HG02840 (cell line): Measurements from ENCODE around the gene POC1A.
A peak's percentile ranks its signal among the peaks of the same experiment; 100 is the strongest.
"Not testable (repeated sequence)": the region's sequence is repeated elsewhere in the genome, so short reads cannot be mapped to it uniquely, and the experiment has no call there.

Source experiments
- ATAC-seq: cut with Tn5 transposase; IDR thresholded peaks from one replicate; pipeline ENCODE4 v1.9.1; 2021; ENCODE audit warnings: mild to moderate bottlenecking, moderate library complexity, moderate number of reproducible peaks; ENCODE audit not compliant: unreplicated experiment, low FRiP score

POC1A gene

DNA sequence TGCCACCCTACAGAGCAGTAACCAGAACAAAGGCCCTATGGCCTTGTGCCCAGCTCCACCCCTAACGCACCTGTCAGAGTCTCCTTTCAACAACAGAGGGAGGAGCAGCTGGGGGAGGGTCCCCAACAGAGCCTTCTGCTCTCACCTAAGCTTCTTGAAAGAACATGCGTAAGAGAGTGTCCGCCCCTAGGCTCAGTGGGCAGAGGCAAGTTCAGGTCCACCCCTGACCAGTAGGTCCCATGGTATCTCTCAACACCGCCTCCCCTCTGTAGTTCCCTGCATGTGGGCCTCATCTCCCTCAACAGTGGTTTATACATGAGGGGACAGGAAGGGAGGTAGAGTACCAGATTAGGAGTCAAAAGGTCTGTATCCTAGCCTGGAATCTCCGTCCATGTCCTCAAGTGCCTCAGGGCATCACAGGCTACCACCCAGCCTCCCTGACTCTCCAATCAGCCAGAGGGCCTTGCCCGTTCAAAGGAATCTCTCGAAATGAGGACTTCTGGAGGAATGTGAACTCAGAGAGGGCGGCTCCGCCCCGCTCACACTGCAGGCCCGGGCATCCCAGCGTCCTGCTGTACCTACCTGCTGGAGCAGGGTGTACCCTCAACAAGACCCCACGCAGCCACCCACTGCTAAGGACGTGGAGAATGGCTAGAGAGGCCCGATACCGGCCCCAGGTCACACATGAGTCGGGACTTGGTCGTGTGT, 680 bp downstream of the POC1A start:
- ATAC-seq = peak; percentile 17

DNA sequence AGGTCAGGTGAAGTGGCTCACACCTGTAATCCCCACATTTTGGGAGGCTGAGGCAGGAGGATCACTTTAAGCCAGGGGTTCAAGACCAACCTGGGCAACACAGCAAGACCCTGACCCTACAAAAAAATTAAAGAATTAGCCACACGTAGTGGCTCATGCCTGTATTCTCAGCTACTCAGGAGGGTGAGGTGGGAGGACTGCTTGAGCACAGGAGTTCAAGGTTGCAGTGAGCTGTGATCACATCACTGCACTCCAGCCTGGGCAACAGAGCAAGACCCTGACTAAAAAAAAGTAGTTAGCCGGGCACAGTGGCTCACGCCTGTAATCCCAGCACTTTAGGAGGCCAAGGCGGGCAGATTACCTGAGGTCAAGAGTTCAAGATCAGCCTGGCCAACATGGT, 2.2 kb downstream of the POC1A start:
- not testable (repeated sequence) for ATAC-seq

DNA sequence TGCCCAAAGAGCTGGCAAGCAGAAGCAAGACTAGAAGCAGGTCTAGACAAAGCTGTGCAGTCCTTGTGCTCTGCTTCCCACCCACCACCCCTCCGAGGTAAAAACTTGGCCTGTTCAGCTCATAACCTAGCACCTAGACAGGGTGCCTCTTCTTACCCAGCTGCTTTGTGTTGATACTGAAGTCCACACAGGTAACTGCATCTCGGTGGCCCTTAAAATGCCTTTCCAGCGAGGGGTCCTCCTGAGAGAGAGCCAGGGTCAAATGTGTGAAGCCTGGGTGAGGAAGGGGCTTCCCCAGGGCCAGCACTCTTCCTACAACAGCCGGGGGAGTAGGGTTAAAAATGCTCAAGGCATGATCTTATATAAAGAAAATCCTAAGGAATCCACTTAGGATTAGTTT, 3.4 kb downstream of the POC1A start:
- ATAC-seq = no peak

DNA sequence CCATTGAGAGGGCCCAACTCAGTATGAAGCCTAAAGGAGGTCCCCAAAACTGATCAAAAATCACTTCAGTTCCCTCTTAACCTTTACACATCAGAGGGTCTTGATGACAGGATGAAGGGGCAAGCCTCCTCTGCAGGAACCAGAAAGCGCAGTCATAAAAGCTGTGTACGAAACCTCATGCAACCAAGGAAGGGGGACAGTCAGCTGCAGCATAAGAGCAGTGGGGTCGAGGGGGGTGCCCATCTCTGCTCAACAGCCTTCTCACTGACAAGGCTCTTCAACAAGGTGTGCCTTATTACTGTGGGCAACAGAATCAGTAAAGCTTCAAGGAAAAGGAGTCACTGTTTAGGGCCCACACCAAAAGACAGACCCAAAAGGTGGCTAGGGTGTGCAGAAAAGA, 3.9 kb downstream of the POC1A start:
- no peak for ATAC-seq

DNA sequence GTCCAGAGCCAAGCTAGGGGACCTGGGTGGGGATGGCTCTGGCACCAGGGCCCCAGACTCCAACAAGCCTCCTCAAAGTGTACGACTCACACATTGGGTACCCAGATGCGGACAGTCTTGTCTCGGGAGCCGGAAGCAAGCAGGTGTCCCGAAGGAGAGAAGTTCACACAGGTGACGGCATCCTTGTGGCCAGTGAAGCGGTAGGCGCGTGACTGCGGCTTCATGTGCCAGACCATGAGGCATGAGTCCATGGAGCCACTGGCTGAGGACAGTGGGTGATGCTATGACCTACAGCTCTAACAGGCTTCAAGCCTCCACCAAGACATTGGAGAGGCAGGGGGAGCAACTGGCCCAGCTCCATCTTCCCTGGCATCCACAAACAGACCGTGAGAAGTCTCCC, 4.5 kb downstream of the POC1A start:
- ATAC-seq = no peak

DNA sequence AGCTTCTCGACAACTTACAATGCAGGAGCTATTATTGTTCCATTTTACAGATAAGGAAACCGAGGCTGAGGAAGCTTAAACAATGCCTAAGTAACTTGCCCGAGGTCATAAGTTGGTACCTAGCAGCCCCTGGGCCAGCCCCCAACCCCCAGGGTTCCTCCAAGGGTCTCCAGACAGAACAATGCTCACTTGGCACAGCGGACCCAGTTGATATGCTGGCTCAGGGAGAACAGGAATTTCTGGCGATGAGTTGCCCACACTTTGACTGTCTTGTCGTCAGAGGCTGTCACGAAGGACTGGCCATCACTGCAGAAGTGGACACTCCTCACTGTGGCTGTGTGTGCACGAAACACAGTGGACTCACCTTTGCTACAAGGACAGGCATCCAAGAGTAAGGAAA, 5.2 kb downstream of the POC1A start:
- no peak for ATAC-seq

DNA sequence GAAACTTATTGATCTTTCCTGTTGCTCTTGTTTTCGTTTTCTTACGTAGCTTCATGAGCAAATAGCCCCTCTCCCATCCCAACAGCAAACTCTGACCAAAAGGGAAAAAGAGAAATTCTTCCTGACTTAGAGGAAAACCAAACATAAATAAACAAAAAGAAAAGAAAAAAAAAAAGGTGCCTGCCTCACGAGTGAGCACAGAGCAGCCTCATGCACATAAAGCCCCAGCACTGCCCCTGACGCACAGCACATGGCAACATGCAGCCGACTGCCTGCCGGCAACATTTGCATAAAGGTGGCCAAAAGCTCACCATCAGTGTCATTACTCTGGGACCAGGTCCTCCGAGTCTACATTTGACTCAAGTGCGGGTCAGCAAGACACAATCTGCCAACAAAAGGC, 6.4 kb downstream of the POC1A start:
- no peak for ATAC-seq

DNA sequence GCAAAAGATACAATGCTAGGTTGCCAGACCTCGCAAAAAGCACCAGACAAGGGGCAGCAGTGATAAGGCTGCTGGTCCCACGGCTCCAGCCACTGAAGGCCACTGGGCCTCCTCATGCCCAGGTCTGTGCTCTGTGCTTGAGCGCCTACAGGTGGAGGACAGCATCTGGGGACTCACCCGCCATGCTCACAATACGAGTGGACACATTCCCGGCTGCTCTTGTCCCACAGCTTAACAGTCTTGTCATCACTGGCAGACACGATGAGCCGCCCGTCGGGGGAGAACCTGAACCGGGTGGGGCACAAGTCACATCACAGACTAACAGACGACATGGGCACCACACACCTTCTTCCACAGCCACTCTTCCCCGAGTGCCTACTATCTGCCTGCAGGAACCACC, 7.4 kb downstream of the POC1A start:
- ATAC-seq = no peak

DNA sequence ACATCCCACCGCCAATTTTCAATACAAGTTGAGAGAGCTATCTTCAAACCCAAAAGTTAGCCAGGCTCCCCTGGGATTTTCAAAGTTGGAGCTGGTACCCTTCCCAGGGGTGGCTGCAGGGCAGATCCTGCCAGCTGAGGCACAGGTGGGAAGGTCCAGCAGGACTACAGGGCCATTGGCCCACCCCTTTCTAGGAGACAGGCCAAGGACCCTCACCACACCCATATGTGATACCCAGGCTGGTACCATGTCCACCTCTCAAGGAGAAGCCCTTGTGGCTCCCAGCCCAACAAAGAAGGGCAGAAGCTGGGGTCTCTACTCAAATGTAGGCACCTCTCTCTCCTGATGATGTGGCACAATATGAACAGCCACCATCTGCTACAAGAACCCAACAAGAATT, 8.0 kb downstream of the POC1A start:
- no peak for ATAC-seq

DNA sequence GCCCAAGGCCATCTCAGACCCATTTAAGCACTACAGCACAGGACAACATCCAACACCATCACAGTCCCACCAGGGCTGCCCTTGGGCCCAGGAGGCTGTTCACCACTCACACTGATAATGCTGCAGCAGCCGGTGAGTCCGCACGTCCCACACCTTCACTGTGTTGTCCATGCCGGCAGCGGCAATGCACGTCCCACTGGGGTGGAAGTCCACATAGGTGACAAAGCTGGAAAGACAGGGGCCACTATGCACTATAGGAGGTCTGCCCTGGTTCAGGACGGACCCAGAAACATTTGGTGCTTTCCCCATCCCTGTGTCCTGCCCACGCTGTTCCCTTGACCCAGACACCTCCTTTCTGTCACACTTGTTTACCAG, 8.5 kb downstream of the POC1A start:
- ATAC-seq = no peak

DNA sequence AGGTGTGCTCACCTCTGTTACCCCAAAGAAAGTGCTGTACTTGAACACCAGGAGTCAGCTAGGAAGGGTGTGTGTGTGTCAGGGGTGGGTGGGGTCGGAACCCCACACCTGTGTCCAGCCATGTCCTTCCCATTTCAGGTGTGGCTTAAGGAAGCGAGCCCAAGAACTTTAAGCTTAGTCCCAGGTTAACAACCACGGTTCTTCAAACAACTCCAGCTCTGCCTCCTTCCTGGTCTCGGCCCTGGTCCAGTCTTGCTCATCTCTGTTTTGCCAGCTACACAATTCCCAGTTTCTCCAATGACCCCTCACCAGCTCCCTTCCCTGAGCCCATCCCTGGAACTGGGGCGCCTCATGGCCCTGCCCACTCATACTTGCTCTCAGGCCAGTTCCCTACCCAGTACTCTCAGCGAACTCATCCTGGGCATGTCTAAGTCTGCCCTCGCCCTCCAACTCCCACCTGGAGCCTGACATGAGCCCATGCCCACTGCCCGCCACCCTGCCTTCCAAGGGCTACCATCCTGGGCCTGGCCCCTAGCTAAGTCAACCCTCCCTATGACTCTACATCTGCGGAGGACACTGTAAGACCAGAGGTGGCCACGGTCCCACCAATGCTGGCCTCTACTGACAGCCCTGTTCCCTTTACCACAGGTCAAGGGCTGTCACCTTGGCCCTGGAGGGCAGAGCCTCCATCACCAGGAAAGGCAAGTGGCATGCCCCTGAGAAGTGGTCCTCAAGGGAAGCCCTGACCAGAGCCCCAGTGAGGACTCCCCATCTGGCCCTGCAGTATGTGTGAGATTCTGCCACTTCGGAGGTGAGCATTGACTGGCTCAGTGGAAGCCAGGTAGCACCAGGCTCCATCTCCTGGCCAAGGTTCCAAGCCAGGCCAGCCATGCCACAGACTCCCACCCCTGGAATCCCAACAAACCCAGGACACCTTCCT, 9.2 kb downstream of the POC1A start:
- ATAC-seq = no peak

DNA sequence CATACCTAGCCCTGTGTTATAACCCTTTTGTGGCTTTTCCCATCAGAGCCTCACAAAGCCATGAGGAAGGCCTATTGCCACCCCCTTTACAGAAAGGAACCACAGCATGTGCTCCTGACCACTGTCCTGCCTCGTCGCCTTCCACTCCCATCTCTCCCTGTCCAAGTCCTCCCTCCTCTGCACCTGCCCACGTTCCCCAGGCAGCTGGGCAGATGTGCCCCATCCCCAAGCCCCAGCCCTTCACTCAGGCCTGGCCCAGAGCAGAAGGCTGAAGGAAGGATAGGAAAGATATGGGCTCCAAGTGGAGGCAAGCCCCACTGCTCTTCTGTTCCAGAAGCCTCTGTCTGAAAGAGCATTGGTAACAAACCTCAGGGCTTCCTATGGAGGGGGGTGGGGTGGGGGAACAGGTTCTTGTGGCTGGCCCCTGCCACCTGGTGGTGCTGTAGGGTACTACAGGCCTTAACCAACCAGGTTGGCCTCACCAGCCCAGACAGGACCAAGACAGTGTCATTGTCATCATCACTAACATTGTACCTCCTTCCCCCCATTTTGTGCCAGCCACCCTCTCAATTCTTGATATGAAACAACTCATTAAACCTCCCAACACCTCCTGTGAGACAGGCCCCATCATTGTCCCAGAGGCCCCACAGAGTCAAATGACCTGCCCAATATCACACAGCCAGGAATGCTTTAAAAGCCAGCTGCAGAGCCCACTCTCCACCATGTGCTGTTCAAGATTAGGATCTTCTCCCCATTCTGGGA, 10.0 kb downstream of the POC1A start:
- ATAC-seq = no peak

DNA sequence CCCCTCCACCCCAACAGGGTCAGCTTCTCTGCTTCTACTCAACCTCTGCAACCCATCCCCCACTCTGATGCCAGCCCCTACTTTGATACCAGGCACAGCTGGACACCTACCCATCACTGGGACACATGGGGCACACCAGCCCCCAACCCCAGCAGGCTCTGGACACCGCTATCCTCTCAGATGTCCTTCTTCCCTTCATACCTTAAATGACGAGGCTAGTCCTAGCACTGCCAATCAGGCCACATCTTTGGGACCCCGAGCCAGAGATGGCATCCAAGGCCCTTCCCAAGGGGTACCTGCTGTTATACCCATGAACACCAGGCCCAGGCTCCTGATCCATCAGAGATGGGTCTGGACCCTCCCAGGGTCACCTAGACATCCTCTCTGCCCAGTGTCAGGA, 10.6 kb downstream of the POC1A start:
- ATAC-seq = no peak

DNA sequence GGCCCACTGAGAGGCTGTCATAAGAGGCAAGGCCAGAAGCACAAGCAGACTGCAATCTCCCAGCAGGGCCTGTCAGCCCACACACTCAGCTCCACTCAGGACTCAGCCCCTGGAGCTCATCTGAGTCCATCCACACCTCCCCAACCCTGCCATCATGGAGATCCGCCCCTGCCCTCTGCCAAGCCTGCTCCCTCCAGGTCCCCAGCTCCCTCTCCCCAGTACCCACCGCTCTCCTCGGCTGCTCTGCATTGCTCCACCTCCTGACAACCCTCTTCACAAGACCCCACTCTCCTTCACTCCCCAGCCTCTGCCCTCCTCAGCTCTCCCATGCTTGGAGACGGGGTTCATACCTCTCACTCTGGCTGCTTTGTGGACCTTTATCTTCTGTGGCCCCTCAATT, 11.1 kb downstream of the POC1A start:
- ATAC-seq = no peak

DNA sequence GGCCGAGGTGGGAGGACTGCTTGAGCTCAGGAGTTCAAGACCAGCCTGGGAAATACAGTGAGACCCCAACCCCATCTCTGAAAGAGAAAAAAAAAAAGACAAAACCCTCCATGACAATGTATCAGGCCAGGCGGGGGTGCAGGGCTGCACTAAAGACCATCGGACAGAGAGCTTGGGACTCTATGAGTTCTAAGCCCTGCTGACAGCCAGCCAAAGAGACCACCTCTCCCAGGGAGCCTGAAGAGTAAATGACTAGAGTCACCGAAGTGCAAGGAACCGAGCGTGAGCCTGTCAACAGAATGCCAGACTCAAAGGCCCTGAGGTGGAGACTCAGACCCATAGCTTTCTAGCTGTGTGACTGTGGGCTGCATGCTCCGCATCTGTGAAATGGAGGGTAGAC, 12.5 kb downstream of the POC1A start:
- ATAC-seq = no peak

DNA sequence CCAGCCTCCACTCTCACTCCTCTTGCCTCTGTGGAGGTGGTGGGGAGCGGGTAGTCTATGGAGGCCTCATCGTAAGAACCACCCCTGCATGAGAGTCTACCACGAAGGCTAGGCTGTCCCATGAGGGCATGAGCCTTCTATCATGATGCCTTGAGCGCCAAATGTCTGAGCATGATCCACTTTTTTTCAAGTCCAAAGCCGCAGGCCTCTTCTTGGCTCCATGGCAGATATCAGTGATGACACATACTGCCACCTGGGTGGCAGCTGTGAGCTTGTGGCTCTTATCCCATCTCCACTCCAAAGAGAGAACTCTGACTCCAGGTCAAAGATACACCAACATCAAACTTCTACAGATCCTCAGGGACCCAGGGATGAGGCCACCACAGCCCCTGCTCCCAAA, 13.5 kb downstream of the POC1A start:
- ATAC-seq = no peak

DNA sequence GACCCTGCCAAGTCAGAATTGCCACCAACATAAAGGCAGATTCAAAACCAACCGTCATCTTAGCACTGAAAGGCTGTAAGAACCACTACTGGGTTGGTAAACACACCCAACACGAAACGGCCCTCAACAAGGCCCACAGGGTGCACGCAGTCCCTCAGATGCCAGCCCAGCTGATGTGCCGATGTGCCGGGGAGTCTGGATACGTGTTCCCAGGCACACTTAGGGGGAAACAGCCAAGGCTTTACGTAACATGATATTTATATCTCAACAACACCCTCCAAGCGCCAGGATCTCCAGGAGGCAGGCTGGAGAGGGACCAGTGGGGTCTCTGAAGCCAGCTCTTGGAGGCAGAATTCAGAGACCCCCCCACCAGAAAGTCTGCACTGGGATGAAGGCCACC, 14.2 kb downstream of the POC1A start:
- no peak for ATAC-seq

DNA sequence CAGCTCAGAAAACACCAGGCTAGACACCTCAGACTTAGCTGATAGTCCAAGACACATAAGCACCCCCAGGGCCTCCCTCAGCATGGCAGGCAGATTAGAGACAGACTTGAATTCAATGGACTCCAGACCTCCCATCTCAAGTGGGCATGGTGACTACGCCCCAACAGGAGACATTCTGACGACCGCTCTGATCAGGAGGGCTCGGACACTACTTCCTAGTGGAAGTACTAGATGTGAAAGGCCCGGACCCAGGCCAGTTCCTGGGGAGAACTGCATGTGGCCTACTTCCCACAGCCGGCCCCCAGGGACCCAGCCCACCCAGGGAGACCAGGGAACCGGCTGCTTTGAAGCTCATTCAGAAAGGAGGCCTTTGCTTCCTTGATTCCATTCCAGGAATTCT, 16.9 kb downstream of the POC1A start:
- ATAC-seq = no peak

DNA sequence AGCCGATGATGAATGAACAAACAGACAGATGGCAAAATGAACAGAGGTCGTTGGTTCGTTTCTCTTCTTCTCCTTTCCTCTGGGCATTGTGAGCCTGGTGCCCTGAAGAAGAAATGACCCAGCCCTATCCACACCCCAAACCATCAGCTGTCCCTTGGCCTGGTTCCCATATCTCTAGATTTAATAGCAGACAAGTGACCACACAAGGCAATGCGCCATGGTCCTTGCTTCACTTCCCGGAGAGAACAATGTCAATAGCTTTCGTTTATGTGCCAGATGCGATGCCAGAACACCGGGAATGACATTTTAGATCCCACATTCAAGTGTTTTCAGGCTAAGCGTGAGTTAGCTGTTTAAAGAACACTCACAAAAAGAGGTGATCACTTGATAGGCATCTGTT, 17.7 kb downstream of the POC1A start:
- ATAC-seq = no peak

DNA sequence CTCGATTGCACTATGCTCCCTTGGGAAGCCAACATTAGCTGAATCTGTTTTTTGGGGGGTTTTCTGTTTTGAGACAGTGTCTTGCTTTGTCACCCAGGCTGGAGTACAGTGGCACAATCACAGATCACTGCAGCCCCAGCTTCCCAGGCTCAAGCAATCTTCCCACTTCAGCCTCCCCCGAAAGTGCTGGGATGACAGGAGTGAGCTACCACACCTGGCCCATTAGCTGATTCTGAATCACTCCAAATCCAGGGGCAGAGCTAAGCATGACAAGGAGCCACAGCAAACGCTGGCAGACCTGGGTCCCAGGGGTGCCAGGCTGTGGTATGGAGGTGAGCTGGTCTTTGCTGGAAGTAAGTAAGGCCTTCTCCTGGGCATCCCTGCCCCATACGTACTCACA, 18.9 kb downstream of the POC1A start:
- no peak for ATAC-seq

DNA sequence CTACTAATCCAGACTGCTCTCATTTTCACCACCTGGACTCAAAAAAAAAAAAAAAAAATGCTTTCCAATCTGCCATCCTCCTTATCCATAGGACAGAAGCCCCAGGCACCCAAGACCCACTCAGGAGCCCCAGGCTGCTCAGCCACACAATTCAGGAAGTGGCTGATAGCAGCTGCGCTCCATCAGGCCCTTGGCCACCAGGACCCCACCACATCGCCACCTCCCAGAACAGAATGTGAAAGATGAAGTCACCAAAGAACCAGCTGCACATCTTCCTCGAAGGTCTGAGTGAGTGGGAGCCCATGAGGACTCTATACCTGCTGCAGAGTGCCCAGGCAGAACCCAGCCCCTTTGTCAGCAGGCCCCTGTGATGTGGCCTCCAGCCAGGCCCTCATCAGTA, 19.5 kb downstream of the POC1A start:
- no peak for ATAC-seq
